H1 (cell line): Measurements from ENCODE around the gene ZNF709. TPM values are rescaled to one million over a fixed set of nuclear protein-coding genes. Genes with fewer than 3 reads are reported as not detected.
A peak's percentile ranks its signal among the peaks of the same experiment; 100 is the strongest.

Source experiments
- BACH1 ChIP-seq: IDR thresholded peaks from 2 replicates; pipeline ENCODE4 v1.6.1; 2012; ENCODE audit warnings: low read length, improper control_type of control experiment
- BRCA1 ChIP-seq: IDR thresholded peaks from 2 replicates; pipeline ENCODE4 v1.6.1; 2012; ENCODE audit warnings: low read depth, low read length, improper control_type of control experiment
- CTBP2 ChIP-seq: IDR thresholded peaks from 2 replicates; pipeline ENCODE4 v1.7.0; 2011; ENCODE audit warnings: borderline replicate concordance, mild to moderate bottlenecking, moderate library complexity, mixed read lengths, low read length; ENCODE audit not compliant: insufficient read depth, insufficient read length
- FOSL1 ChIP-seq: IDR thresholded peaks from 2 replicates; pipeline ENCODE4 v1.6.1; 2011; ENCODE audit warnings: mild to moderate bottlenecking, low read depth, low read length, moderate library complexity; ENCODE audit not compliant: insufficient read depth
- JUN ChIP-seq: IDR thresholded peaks from 2 replicates; pipeline ENCODE4 v1.6.1; 2011; ENCODE audit warnings: low read depth, mild to moderate bottlenecking, improper control_type of control experiment, low read length
- KDM4A ChIP-seq: IDR thresholded peaks from one replicate; pipeline ENCODE4 v1.7.1; 2012; ENCODE audit warnings: low read depth, mild to moderate bottlenecking, moderate library complexity, low read length, inconsistent platforms; ENCODE audit not compliant: severe bottlenecking
- POU5F1 ChIP-seq: IDR thresholded peaks from 2 replicates; pipeline ENCODE4 v1.6.1; 2011; ENCODE audit warnings: low read depth, mild to moderate bottlenecking, low read length, moderate library complexity
- RNF2 ChIP-seq: fragments of 200-900, 300-1000 bp; sonication (generic); IDR thresholded peaks from 2 replicates; pipeline ENCODE4 v1.7.1; 2016; ENCODE audit warnings: borderline replicate concordance, low read depth, mild to moderate bottlenecking, antibody characterized with exemption, low read length; ENCODE audit not compliant: poor library complexity, severe bottlenecking; ENCODE audit errors: missing control alignments
- RXRA ChIP-seq: IDR thresholded peaks from 2 replicates; pipeline ENCODE4 v1.6.1; 2011; ENCODE audit warnings: low read depth, mild to moderate bottlenecking, low read length, moderate library complexity; ENCODE audit not compliant: insufficient read depth
- SP1 ChIP-seq: IDR thresholded peaks from 2 replicates; pipeline ENCODE4 v1.6.1; 2011; ENCODE audit warnings: low read depth, low read length
- SRF ChIP-seq: IDR thresholded peaks from 2 replicates; pipeline ENCODE4 v1.6.1; 2011; ENCODE audit warnings: mild to moderate bottlenecking, low read depth, low read length, moderate library complexity
- TAF1 ChIP-seq: IDR thresholded peaks from 2 replicates; pipeline ENCODE4 v1.6.1; 2011; ENCODE audit warnings: mild to moderate bottlenecking, low read depth, low read length
- TBP ChIP-seq: IDR thresholded peaks from 2 replicates; pipeline ENCODE4 v1.6.1; 2011; ENCODE audit warnings: low read depth, low read length, improper control_type of control experiment
- YY1 ChIP-seq: IDR thresholded peaks from 2 replicates; pipeline ENCODE4 v1.6.1; 2011; ENCODE audit warnings: low read depth, mild to moderate bottlenecking, low read length
- polyA plus RNA-seq, 7 experiments: library from polyadenylated mRNA; depleted of rRNA in 3 of 7; stranded (reverse) in 5 of 7; unstranded in 2 of 7; fragments of >200 nt in 5 of 7; fragments of 200-250 nt in 2 of 7; gene quantifications; 1 replicate in 5 of 7; 2 replicates in 1 of 7; 4 replicates in 1 of 7; pipeline versions ENCODE4 v1.2.1 to v1.2.3, GENCODE V29; 2011 to 2013; ENCODE audit warnings: missing spikeins in 2 of 7, mixed read lengths in 2 of 7
- total RNA-seq: library from RNA; stranded (reverse); fragmentation: NEBNext Ultra II Directional; extraction: Animal tissue kit (Norgen Biotek cat#: 25700); gene quantifications from 2 replicates; pipeline ENCODE4 v1.2.1, GENCODE V29; 2021
- TF ChIP-seq, protein P1 (sequence below), 3 experiments: IDR thresholded peaks; 1 replicate in 2 of 3; 2 replicates in 1 of 3; pipeline versions ENCODE4 v1.5.1 to v1.6.1; 2011; ENCODE audit warnings: low read length in 3 of 3, mild to moderate bottlenecking in 3 of 3, inconsistent platforms in 2 of 3, low read depth in 1 of 3, moderate library complexity in 1 of 3; ENCODE audit not compliant: insufficient read depth in 1 of 3; ENCODE audit errors: control extremely low read depth in 1 of 3

The ZNF709 gene
- total and polyA plus RNA-seq, 2 of the 8 experiments (the other 6 are each of a cell fraction or from before 2014, with no cell fraction given) = 1.3 to 2.2 TPM

GRCh38 chr19:12495002-12495802 is 10.6 kb upstream of the ZNF709 start (continued):
- TF ChIP-seq SP1 (peak; percentile 62; the same call in 1 of the 2 replicates), YY1 (no peak), JUN (no peak), BRCA1 (no peak), BACH1 (peak; percentile 65), RXRA (no peak), TAF1 (peak; percentile 91), KDM4A (peak; percentile 73), CTBP2 (no peak), POU5F1 (no peak), TBP (peak; percentile 91), FOSL1 (no peak), SRF (no peak), RNF2 (no peak)
- TF ChIP-seq, protein P1, sequence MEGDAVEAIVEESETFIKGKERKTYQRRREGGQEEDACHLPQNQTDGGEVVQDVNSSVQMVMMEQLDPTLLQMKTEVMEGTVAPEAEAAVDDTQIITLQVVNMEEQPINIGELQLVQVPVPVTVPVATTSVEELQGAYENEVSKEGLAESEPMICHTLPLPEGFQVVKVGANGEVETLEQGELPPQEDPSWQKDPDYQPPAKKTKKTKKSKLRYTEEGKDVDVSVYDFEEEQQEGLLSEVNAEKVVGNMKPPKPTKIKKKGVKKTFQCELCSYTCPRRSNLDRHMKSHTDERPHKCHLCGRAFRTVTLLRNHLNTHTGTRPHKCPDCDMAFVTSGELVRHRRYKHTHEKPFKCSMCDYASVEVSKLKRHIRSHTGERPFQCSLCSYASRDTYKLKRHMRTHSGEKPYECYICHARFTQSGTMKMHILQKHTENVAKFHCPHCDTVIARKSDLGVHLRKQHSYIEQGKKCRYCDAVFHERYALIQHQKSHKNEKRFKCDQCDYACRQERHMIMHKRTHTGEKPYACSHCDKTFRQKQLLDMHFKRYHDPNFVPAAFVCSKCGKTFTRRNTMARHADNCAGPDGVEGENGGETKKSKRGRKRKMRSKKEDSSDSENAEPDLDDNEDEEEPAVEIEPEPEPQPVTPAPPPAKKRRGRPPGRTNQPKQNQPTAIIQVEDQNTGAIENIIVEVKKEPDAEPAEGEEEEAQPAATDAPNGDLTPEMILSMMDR (IDR thresholded peaks at IDR 0.05; ENCODE audit: control extremely low read depth in 1 of 3, insufficient read depth in 1 of 3, low read depth in 1 of 3, low read length in 3 of 3) = peak; percentile 50 to 61 (median 60)
